ENCODE results near the gene OOSP3.

Gene OOSP3

GRCh38 chr11:59918480-59918879 is 39.9 kb downstream of the OOSP3 start:
- Histone ChIP-seq H3K9me3 (ENCODE audit: control insufficient read depth, insufficient read depth, low read depth, low read length) (no peaks in the 10 kb centered on the region), H3K4me1 (ENCODE audit: control insufficient read depth, insufficient read depth, low read length) (no peaks in the 10 kb centered on the region), H3K27ac (ENCODE audit: extremely low read depth, low read depth, low read length) (no peak overlapping the region), H3K36me3 (ENCODE audit: control insufficient read depth in 2 of 2, insufficient read depth in 1 of 2, low read length in 2 of 2) (no peaks in the 10 kb centered on the region), H3K4me3 (ENCODE audit: low read depth, low read length) (no peak overlapping the region)
- TF ChIP-seq ZNF366 (tag by site-specific recombination; conservative IDR thresholded peaks at IDR 0.05) (no peak), ZNF138 (tag by site-specific recombination; IDR thresholded peaks at IDR 0.05; ENCODE audit: borderline replicate concordance) (no peak), SCRT1 (tag by site-specific recombination; IDR thresholded peaks at IDR 0.05; ENCODE audit: borderline replicate concordance) (no peak), ZNF362 (tag by site-specific recombination; IDR thresholded peaks at IDR 0.05) (no peak), ZNF311 (tag by site-specific recombination; IDR thresholded peaks at IDR 0.05; ENCODE audit: borderline replicate concordance) (no peak), ZBTB49 (tag by site-specific recombination; IDR thresholded peaks at IDR 0.05; ENCODE audit: low read depth) (no peak)
- CTCF ChIA-PET = interaction anchor here (0.6 to 3.5 kb wide), 34 partner anchors 8 to 732 kb away, joined by 3 to 28 read pairs (median 4); partner anchors contain the start of gene TCN1
- POLR2A ChIA-PET = no interaction called here

- CTCF ChIA-PET = interaction anchor here (0.6 to 3.5 kb wide), 43 partner anchors 8 to 732 kb away, joined by 3 to 28 read pairs (median 4); partner anchors contain the start of gene TCN1
- Histone ChIP-seq H3K4me1 (ENCODE audit: control insufficient read depth, insufficient read depth, low read length) (no peaks in the 10 kb centered on the region), H3K27ac (ENCODE audit: extremely low read depth, low read depth, low read length) (no peak overlapping the region), H3K4me3 (ENCODE audit: low read depth, low read length) (no peak overlapping the region), H3K36me3 (ENCODE audit: control insufficient read depth in 2 of 2, insufficient read depth in 1 of 2, low read length in 2 of 2) (no peaks in the 10 kb centered on the region), H3K9me3 (ENCODE audit: control insufficient read depth, insufficient read depth, low read depth, low read length) (no peaks in the 10 kb centered on the region)
- POLR2A ChIA-PET = no interaction called here
- TF ChIP-seq ATF2 (tag by site-specific recombination; IDR thresholded peaks at IDR 0.05; ENCODE audit: low read depth) (0 out of 2 replicates have a peak, but pooled peaks have one; percentile 21), ZNF654 (tag by site-specific recombination; IDR thresholded peaks at IDR 0.05; ENCODE audit: low read depth) (peak; percentile 36), OVOL3 (tag by site-specific recombination; IDR thresholded peaks at IDR 0.05) (no peak)
Observed at GRCh38 chr11:59918987-59919589, 40.5 kb downstream of the OOSP3 start.

- ChIA-PET CTCF (interaction anchor here (1.5 kb wide), 1 partner anchor 14 kb away, joined by 3 read pairs; no protein-coding TSS in a partner anchor), POLR2A (no interaction called here)
- Histone ChIP-seq H3K4me1 (ENCODE audit: control insufficient read depth, insufficient read depth, low read length) (no peaks in the 10 kb centered on the region), H3K27ac (ENCODE audit: extremely low read depth, low read depth, low read length) (no peak overlapping the region), H3K4me3 (ENCODE audit: low read depth, low read length) (no peak overlapping the region), H3K36me3 (ENCODE audit: control insufficient read depth in 2 of 2, insufficient read depth in 1 of 2, low read length in 2 of 2) (no peaks in the 10 kb centered on the region), H3K9me3 (ENCODE audit: control insufficient read depth, insufficient read depth, low read depth, low read length) (no peaks in the 10 kb centered on the region)
- peak; percentile 73 for TF ChIP-seq SETDB1 (IDR thresholded peaks at IDR 0.05; ENCODE audit: insufficient read length, low read length)
- no peak for TF ChIP-seq ZNF280D (tag by site-specific recombination; IDR thresholded peaks at IDR 0.05)
Observed at GRCh38 chr11:59923813-59924212, 45.2 kb downstream of the OOSP3 start.

Measured in HEK293 (cell line).